ENCODE data around the gene KDM1A.
A peak's percentile ranks its signal among the peaks of the same experiment; 100 is the strongest.

Gene KDM1A

GRCh38 chr1:23069675-23070074 is 50.4 kb downstream of the KDM1A start:
- DNase-seq (ENCODE audit: low spot score) = no peak

GRCh38 chr1:23074012-23074411 is 54.7 kb downstream of the KDM1A start:
- DNase-seq (ENCODE audit: low spot score) = no peak

- DNase-seq (ENCODE audit: low spot score) = no peak
Observed at GRCh38 chr1:23079025-23079424, 59.8 kb downstream of the KDM1A start.

GRCh38 chr1:23080885-23081284 is 61.6 kb downstream of the KDM1A start:
- no peak for DNase-seq (ENCODE audit: low spot score)

- DNase-seq (ENCODE audit: low spot score) = peak; percentile 15
Observed at GRCh38 chr1:23081376-23081775, 62.1 kb downstream of the KDM1A start.

GRCh38 chr1:23083714-23084480 is 64.6 kb downstream of the KDM1A start:
- DNase-seq (ENCODE audit: low spot score) = no peak

- no peak for DNase-seq (ENCODE audit: low spot score)
Observed at GRCh38 chr1:23084880-23085279, 65.6 kb downstream of the KDM1A start.

GRCh38 chr1:23085696-23086095 is 66.4 kb downstream of the KDM1A start:
- no peak for DNase-seq (ENCODE audit: low spot score)

- DNase-seq (ENCODE audit: low spot score) = no peak
Observed at GRCh38 chr1:23088027-23088426, 68.8 kb downstream of the KDM1A start.

GRCh38 chr1:23090056-23090455 is 70.8 kb downstream of the KDM1A start:
- no peak for DNase-seq (ENCODE audit: low spot score)

- DNase-seq (ENCODE audit: low spot score) = no peak
Observed at GRCh38 chr1:23091545-23091944, 72.3 kb downstream of the KDM1A start.

GRCh38 chr1:23092447-23092846 is 73.2 kb downstream of the KDM1A start:
- DNase-seq (ENCODE audit: low spot score) = no peak

- no peak for DNase-seq (ENCODE audit: low spot score)
Observed at GRCh38 chr1:23097316-23097715, 78.0 kb downstream of the KDM1A start.

- peak; percentile 55 for DNase-seq (ENCODE audit: low spot score)
Observed at GRCh38 chr1:23098463-23099170, 79.3 kb downstream of the KDM1A start.

GRCh38 chr1:23099171-23099536 is 79.9 kb downstream of the KDM1A start:
- DNase-seq (ENCODE audit: low spot score) = no peak

- peak; percentile 25 for DNase-seq (ENCODE audit: low spot score)
Observed at GRCh38 chr1:23100074-23100748, 80.9 kb downstream of the KDM1A start.

GRCh38 chr1:23101101-23101827 is 82.0 kb downstream of the KDM1A start:
- no peak for DNase-seq (ENCODE audit: low spot score)

GRCh38 chr1:23101887-23102286 is 82.6 kb downstream of the KDM1A start:
- DNase-seq (ENCODE audit: low spot score) = no peak

- DNase-seq (ENCODE audit: low spot score) = no peak
Observed at GRCh38 chr1:23102289-23102688, 83.0 kb downstream of the KDM1A start.

- DNase-seq (ENCODE audit: low spot score) = no peak
Observed at GRCh38 chr1:23103001-23103889, 84.0 kb downstream of the KDM1A start.

- DNase-seq (ENCODE audit: low spot score) = no peak
Observed at GRCh38 chr1:23108918-23109533, 89.8 kb downstream of the KDM1A start.

Data from SW480 (cell line).